ENCODE data around the gene BICC1. TPM values are rescaled to one million over a fixed set of nuclear protein-coding genes. Genes with fewer than 3 reads are reported as not detected.
A peak's percentile ranks its signal among the peaks of the same experiment; 100 is the strongest.

Gene BICC1
- total RNA-seq: 8.8 and 22.9 TPM in 2 replicates

- DNase-seq (ENCODE audit: extremely low read depth, low read depth, low spot score): peak; percentile 3
Observed at GRCh38 chr10:58512491-58513187, at the start of gene BICC1. Gene BICC1, plus strand, starts transcription at chr10:58512872. Its CDS starts 272 bp downstream, at chr10:58513144.

DNA sequence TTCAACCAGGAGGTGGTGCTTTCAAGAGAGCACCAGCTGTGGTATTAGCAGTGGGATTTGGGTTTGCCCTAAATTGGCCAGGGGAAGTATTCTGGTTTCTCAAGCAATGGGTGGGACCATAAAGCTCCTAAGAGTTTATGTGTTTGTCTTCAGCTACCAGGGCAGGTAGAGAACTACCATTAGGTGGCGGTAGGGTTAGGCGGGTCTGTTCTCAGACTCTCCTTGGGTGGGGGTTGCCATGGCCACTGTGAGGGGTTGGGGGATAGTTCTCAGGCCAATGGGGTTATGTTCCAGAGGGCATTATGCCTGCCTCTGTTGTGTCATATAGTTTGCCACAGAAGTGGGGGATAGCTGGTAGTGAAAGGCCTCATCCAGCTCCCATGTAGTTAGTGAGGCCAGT lies 47.7 kb upstream of the BICC1 start:
- DNase-seq (ENCODE audit: extremely low read depth, low read depth, low spot score): no peak

- DNase-seq (ENCODE audit: extremely low read depth, low read depth, low spot score): no peak
Observed at GRCh38 chr10:58465629-58466028, 47.0 kb upstream of the BICC1 start.

DNA sequence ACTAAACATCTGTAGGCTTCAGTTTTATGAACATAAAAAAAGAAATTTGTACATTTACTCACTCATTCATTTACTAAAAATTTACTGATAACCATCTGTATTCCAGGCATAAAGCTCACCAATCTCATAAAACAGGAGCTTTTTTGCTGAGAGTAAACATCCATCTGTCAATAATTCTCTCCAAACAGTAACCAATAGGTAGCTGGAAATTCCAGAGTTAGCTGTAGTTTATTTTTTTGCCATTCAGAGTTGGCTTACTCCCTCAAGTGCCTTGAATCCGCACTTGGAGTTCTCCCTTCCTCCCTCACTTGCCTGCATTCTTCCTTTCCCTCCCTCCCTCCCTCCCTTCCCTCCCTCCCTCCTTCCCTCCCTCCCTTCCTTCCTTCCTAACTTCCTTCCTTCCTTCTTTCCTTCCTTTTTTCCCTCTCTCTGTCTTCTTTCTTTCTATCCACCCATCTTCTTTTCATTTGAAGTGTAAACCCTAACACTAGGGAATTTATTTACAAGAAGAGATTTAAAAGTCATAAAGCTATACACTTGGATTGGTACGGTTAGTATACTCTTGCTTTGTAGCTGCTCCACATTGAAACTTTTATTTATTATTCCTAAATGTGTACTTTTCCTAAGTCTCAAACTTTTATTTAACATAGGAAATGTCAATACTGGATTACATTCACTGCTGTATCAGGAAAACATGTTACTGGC lies 44.6 kb upstream of the BICC1 start:
- DNase-seq (ENCODE audit: extremely low read depth, low read depth, low spot score): no peak

GRCh38 chr10:58473976-58474375 lies 38.7 kb upstream of the BICC1 start:
- DNase-seq (ENCODE audit: extremely low read depth, low read depth, low spot score): no peak

DNA sequence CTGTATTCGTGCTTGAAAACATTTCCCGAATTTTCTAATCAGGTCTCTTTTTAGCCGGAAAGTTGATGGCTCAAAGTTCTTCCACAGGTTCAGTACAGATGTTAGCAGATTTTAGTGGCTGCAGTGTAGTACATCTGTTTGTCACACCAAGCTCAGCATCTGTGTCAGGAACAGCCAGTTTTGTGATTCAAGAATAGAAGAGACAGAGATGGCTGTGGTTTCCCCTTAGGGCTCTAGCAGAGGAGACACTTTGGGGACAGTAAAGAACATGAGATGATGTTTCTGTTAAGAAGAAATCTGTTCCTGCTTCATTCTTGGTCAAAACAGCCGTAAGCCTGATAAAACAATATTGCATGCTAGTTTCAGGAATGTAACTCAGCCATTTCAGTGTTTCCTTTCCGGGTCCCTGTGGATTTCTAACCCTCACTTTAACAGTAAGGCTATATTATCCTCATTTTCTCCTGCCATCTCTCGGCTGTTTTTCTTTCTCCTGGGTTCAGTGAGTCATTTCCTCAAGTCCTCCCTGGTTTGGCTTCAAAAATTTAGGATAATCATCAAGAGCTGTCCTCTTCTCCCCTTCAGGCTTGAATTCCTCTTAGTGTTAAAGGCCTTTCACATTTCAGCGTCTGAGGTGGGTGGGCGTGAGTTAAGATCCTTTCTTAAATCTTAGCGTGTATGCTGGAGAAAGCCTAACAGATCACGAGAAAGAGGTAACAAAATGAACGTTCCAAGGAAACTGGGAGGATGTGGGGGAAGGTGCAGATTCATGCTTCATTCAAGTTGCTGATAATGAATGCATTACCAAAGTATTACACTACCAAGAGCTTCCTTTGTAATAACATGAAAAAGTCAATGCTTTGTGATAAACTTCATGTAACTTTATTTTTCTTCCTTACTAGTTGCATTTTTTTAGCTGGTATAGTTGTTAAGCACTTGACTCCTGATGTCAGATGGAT lies 37.1 kb upstream of the BICC1 start:
- no peak for DNase-seq (ENCODE audit: extremely low read depth, low read depth, low spot score)

DNA sequence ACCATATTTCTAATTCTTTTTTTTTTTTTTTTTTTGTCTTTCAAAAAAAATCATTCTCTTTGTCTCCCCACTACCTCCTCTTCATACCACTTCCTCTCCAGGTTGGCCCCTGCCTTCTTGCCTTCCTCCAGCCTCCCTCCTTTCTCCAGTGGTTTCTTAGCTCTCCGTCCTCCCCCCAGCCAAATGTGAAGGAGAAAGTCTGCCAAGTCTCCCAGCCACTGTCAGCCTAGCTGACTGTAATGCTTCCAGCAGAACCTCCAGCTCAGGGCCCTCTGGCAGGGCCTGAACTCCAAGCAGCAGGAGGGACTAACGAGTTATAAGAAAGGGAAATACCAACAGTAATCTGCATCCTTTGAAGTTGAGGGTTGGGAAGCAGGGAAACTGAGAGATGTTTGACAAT lies 35.5 kb upstream of the BICC1 start:
- DNase-seq (ENCODE audit: extremely low read depth, low read depth, low spot score): no peak

DNA sequence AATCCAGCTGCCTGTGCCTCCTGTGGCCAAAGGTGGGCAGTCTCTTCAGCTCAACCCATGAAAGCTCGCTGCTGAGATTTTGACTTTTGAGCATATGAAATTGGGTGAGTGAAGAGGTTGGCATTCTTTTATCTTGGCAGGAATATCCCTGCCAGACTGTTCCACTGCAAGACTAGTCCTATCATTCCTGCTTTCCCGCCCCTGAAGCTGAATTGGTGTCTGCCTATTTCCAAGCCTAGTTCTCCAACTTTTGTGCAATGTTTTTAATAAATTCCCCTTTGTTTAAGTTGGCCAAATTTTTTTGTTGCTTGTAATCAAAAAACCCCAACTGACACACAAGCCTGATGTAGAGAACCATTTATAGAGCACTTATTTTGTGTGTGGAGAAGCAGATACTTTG lies 34.8 kb upstream of the BICC1 start:
- DNase-seq (ENCODE audit: extremely low read depth, low read depth, low spot score): no peak

GRCh38 chr10:58479045-58479444 lies 33.6 kb upstream of the BICC1 start:
- DNase-seq (ENCODE audit: extremely low read depth, low read depth, low spot score): no peak

DNA sequence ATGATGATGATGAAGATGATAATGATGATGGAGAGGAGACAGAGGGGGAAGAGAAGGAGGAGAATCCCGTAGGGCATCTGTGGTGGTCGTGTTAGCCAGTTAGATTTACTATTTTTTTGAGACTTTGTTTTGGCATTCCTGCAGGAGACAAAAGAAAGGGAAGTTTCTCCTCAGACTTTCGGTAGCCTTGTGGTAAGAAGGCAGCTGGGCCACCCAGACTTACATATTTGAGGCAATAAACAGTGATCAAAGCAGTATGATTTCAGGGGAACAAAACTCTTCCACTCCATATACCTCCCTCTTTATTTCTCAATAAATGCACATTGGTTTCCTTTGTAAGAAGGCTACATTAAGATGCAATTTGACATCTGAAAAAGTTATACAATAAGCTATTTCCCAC lies 32.4 kb upstream of the BICC1 start:
- DNase-seq (ENCODE audit: extremely low read depth, low read depth, low spot score): no peak

DNA sequence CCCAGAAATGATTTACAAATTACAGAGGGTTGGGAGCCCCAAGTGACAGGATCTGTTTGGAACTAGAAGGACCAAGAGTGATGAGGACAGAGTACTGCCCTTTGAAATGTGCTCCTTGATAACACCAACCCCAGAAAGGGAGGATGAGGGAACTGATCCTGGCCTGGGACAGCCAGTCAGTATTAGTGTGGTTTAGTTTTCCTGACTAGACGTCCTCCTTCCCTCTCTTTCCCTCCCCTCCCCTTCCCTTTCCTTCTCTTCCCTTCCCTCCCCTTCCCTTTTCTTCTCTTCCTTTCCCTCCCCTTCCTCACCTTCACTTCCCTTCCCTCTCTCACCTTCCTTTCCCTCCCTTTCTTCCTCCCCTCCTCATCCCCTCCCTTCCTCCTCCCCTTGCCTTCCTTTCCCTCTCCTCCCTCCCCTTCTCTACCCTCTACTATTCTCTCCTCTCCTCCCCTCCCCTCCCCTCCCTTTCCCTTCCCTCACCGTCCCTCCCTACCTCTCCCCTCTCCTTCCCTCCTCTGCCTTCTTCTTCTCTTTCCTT lies 31.0 kb upstream of the BICC1 start:
- no peak for DNase-seq (ENCODE audit: extremely low read depth, low read depth, low spot score)

- no peak for DNase-seq (ENCODE audit: extremely low read depth, low read depth, low spot score)
Observed at GRCh38 chr10:58486821-58487220, 25.9 kb upstream of the BICC1 start.

GRCh38 chr10:58488921-58489320 lies 23.8 kb upstream of the BICC1 start:
- no peak for DNase-seq (ENCODE audit: extremely low read depth, low read depth, low spot score)

DNA sequence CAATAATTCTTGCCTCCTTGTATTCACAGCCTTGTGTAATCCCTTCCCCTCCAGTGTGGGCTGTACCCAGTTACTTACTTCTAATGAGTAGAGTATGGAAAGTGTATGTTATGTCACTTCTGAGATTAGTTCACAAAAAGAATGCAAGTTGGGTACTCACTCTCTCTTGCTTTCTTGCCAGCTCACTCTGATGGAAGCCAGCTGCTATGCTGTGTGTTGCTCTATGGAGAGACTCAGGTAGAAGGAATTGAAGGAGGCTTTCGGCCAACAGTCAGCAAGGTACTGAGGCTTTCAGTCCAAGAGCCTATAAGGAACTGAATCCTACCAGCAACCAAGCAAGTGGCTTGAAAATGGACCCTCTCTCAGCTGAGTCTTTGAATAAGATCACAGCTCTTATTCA lies 9.7 kb upstream of the BICC1 start:
- no peak for DNase-seq (ENCODE audit: extremely low read depth, low read depth, low spot score)

GRCh38 chr10:58508316-58508715 lies 4.4 kb upstream of the BICC1 start:
- no peak for DNase-seq (ENCODE audit: extremely low read depth, low read depth, low spot score)

- DNase-seq (ENCODE audit: extremely low read depth, low read depth, low spot score): no peak
Observed at GRCh38 chr10:58511765-58512490, 744 bp upstream of the BICC1 start.

DNA sequence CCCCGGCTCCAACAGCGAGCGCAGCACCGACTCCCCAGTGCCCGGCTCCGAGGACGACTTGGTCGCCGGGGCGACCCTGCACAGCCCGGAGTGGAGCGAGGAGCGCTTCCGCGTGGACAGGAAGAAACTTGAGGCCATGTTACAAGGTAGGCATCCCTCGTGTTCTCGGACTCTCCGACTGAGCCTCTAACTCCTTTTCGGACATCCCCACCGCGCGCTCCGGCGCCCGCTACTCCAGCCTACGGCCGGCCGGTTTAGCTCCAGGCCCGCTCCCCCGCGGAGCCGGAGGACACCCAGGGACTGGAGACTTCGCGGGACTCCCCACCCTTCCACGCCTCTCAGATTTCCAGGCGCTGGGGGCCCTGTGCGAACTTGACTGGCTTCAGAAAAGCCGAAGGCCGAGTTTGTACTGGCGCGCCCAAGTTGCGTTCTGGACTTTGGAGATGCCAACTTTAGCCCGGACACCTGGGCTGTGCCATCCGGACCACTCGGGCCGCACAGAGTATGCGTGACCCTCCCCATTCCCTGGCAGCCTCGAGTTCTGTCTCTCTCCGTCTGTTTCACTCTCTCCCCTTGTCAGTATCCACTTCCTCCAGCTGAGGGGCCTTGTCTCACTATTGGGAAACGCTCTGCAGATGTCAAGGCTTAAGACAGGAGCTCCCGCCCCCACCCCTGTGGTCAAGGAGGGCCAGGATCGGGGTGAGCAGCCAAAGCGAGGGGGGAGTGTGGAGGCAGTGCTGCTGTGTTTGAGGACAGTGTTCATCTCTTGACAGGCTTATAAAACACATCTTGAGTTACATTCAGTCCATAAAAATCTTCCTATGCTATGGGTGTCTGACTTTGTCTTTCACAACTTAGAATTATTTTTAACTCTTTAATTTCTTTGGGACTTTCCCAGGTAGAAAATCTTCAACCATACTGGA lies 777 bp downstream of the BICC1 start:
- no peak for DNase-seq (ENCODE audit: extremely low read depth, low read depth, low spot score)

GRCh38 chr10:58514111-58514770 lies 1.6 kb downstream of the BICC1 start:
- DNase-seq (ENCODE audit: extremely low read depth, low read depth, low spot score): no peak
